ENCODE measurements around the gene TNFRSF19.

GRCh38 chr13:23599083-23599925 lies 29.1 kb downstream of the TNFRSF19 start:
- TF ChIP-seq CTCF (IDR thresholded peaks at IDR 0.05; ENCODE audit: low read length), result no peak
- TF ChIP-seq EZH2 (IDR thresholded peaks at IDR 0.05; ENCODE audit: borderline replicate concordance, low read length), result no peak
